Erythroblast (primary cell): ENCODE results near the gene KIAA1958.

Source experiments
- GATA1 ChIP-seq: IDR thresholded peaks from 2 replicates; pipeline ENCODE4 v1.6.1; 2011; ENCODE audit warnings: low read depth, mild to moderate bottlenecking, control low read depth, low read length, moderate library complexity
- POLR2A ChIP-seq: IDR thresholded peaks from 2 replicates; pipeline ENCODE4 v1.6.1; 2011; ENCODE audit warnings: mild to moderate bottlenecking, low read length

GRCh38 chr9:112694706-112695555 lies 208.3 kb downstream of the KIAA1958 start:
- TF ChIP-seq POLR2A, result no peak
- no peak for TF ChIP-seq GATA1
